ENCODE results near the gene CLCN2.

Gene CLCN2

GRCh38 chr3:184361932-184362667 lies 695 bp upstream of the CLCN2 start:
- in situ Hi-C loops (cut with MboI; ENCODE audit: low sequenced_read_pairs): loop anchor here (25.0 kb wide), 2 partner anchors 175 to 400 kb away; no protein-coding TSS in a partner anchor

DNA sequence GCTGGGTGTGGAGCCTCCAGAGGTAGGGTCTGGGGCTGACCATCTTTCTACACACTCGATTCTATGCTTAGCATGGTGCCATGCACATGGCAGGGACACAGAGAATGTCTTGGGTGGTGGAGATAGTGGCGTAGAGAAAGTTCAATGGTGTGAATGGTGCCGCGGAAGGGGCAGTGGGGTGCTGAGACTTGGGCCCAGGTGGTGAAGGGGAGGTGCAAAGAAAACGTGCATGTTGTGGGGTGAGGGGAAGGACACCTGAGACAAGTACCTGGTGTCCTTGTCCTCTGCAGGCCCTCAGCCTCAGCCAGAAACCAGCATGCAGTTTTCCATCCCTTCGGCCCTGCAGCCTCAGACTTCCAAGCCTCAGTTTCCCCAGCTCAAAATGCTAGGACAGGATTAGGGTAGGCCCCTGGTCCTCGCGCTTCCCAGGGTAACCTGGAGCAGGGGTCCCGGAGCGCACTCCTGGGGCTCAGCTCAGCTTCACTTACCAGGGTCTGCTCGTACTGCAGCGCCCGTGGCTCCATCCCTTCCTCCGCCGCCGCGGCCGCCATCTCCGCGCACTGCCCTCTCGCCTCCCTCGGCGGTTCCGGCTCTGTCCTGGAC lies 375 bp downstream of the CLCN2 start:
- in situ Hi-C loops (cut with MboI; ENCODE audit: low sequenced_read_pairs): loop anchor here (25.0 kb wide), 2 partner anchors 176 to 401 kb away; no protein-coding TSS in a partner anchor

- in situ Hi-C loops (cut with MboI; ENCODE audit: low sequenced_read_pairs): loop anchor here (25.0 kb wide), 2 partner anchors 177 to 402 kb away; no protein-coding TSS in a partner anchor
Observed at GRCh38 chr3:184360070-184360928, 1.1 kb downstream of the CLCN2 start.

DNA sequence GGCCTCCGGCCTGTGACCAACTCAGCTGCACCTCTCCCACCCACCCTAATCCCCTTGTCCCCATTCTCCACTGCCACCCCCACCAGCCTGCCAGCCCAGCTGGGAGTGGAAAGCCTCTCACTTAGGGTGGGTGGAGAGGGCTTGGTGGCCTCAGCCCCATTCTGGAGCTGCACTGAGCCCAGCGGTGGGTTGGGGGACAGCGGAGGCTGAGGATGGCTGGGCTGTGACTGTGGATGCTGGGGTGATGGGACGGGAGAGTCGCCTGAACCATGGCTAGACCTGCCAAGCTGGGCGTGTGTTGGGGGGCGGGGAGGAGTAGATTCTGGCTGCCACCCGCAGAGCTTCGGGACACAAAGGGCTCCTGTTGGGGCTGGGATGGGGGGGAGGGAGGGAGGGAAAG lies 1.8 kb downstream of the CLCN2 start:
- in situ Hi-C loops (cut with MboI; ENCODE audit: low sequenced_read_pairs): loop anchor here (25.0 kb wide), 2 partner anchors 178 to 403 kb away; no protein-coding TSS in a partner anchor

GRCh38 chr3:184358921-184359350 lies 2.5 kb downstream of the CLCN2 start:
- in situ Hi-C loops (cut with MboI; ENCODE audit: low sequenced_read_pairs): loop anchor here (25.0 kb wide), 2 partner anchors 178 to 403 kb away; no protein-coding TSS in a partner anchor

- in situ Hi-C loops (cut with MboI; ENCODE audit: low sequenced_read_pairs): loop anchor here (25.0 kb wide), 2 partner anchors 179 to 404 kb away; no protein-coding TSS in a partner anchor
Observed at GRCh38 chr3:184358124-184358767, 3.2 kb downstream of the CLCN2 start.

GRCh38 chr3:184357248-184358123 lies 3.9 kb downstream of the CLCN2 start:
- in situ Hi-C loops (cut with MboI; ENCODE audit: low sequenced_read_pairs): loop anchor here (25.0 kb wide), 2 partner anchors 180 to 405 kb away; no protein-coding TSS in a partner anchor

DNA sequence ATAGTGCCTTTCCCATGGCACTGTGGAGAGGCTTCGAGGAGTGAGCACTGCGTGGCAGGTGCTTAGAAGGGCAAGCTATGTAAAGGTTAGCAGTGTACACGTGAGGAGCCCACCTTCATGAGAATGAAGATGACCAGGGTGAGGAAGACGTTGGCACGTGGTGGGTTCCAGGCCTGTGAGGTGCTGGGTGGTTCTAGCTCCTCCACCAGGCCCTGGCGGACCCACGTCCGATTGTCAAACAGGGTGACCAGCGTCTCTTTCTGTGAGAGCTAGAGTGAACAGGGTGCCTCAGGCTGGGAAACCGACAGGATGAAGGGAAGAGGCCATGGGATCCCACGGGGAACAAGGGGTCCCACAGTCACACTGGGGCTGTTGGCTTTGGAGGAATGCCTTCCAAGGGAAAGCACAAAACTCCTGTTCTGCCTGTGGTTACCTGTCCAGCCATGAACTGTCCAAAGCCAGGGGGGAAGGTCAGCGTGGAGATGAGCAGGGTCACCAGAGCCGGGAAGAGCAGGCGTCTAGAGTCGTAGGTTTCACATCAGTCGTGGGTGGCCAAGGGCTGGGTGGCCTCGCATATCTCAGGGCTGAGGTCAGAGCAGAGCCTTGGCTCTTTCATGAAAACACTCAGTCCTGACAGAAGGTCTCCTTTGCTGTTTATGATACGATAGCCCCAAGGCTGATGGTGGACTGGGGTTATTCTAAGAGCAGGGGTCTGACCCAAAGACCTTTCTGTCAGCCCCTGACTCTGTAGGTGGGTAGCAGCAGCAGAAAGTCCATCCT lies 6.0 kb downstream of the CLCN2 start:
- in situ Hi-C loops (cut with MboI; ENCODE audit: low sequenced_read_pairs): loop anchor here (25.0 kb wide), 2 partner anchors 182 to 407 kb away; no protein-coding TSS in a partner anchor

GRCh38 chr3:184354754-184355153 lies 6.7 kb downstream of the CLCN2 start:
- in situ Hi-C loops (cut with MboI; ENCODE audit: low sequenced_read_pairs): loop anchor here (25.0 kb wide), 2 partner anchors 183 to 408 kb away; no protein-coding TSS in a partner anchor

DNA sequence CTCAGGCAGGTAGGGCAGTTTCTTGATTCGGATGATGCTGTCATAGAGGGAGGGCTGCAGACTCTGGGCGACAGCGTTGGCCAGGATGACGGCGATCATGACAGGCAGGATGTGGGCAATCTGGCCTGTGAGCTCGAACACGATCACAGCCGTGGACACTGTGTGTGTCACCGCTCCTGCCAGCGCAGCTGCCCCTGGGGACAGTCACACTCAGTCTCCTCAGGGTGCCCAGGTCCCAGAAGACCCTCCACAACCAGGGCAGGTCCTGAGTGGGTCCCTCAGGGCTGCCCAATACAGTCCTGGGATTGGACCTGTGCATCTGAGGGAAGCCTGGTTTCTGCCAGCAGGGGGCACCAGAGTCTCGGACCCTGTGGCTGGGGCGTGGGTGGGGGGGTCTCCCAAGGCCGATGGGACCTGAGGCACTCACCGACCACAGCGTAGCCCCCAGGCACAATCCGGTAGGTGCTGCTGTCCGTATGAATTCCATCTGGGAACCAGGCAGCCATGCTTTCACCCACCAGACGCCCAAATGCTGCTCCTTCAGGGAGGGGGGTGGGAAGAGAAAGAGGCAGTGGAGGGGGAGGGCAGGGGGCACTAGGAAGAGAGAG lies 7.2 kb downstream of the CLCN2 start:
- in situ Hi-C loops (cut with MboI; ENCODE audit: low sequenced_read_pairs): loop anchor here (25.0 kb wide), 2 partner anchors 183 to 408 kb away; no protein-coding TSS in a partner anchor

DNA sequence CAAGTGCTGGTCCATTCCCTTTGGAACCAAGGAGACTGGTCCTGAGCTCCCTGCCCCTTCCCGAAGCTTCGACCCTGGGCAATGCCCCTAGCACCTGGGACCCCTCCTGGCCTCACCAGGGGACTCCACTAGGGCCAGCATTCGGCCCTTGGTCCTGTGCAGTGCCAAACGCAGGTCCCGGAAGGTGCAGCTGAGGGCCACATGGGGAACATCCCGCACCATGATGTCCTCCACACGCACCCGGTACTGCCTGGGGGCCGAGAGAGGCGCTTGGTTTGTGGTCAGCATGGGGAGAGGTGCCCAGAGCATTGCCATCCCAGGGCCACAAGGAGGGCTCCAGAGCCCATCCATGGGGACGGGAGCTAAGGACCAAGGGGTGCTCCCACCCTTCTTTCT lies 7.9 kb downstream of the CLCN2 start:
- in situ Hi-C loops (cut with MboI; ENCODE audit: low sequenced_read_pairs): loop anchor here (25.0 kb wide), 2 partner anchors 184 to 409 kb away; no protein-coding TSS in a partner anchor

DNA sequence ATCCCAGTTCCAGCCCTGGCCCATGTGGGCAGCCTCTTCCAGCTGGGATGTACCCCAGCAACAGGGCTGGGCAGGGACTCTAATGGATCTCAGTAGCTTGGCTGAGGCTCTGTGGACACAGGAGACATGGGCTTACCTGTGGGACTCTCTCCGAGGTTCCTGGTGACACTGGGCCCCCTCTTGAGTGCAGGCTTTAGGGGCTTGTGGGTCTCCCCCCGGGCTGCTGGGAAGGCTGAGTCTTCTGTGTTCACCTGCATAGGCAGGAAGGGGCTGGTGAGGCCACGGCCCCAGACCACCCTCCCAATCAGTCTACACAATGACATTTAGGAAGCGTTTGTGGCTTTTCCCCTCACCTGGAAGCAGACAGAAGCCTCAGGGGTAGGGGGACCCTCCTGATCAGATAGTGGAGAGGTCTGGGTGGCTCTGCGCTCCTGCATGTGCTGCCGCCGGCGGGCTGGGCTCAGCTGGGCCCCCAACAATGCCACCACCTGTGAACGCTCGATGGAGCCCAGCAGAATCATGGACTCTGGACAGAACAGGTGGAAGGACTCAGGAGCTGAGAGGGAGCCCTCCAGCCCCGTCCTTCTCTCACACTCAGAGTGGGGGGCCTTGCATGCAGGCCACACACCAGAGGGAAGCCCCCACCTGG lies 8.4 kb downstream of the CLCN2 start:
- in situ Hi-C loops (cut with MboI; ENCODE audit: low sequenced_read_pairs): loop anchor here (25.0 kb wide), 2 partner anchors 184 to 409 kb away; no protein-coding TSS in a partner anchor

DNA sequence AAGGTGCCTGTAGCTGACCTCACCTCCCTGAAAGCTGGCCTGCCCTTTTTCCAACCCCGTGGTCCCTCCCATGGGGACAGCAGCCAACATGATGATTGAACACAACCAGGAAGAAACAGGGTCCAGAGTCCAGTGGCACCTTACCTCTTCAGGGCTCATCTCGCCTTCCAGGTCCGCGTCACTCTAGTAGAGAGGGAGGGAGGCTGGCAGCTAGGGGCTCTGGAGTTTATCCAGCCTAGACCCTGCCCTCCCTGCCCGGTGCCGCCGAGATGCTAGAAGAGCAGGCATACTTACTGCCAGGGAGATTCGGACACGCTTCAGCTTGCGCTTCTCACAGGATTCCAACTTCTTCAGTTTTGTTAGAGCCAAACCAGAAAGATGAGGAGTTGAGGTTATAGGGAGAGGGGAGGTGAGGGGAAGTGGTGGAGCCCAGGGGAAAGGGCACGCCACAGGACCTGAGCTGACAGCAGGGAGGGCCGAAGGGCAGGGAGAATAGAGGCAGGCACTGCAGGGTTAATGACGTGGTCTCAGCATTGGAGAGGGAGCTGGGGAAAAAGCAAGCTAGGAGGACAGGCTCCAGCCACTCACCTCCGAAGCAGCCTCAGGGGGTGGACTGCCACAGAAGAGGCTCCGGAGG lies 9.1 kb downstream of the CLCN2 start:
- in situ Hi-C loops (cut with MboI; ENCODE audit: low sequenced_read_pairs): loop anchor here (25.0 kb wide), 2 partner anchors 185 to 410 kb away; no protein-coding TSS in a partner anchor

DNA sequence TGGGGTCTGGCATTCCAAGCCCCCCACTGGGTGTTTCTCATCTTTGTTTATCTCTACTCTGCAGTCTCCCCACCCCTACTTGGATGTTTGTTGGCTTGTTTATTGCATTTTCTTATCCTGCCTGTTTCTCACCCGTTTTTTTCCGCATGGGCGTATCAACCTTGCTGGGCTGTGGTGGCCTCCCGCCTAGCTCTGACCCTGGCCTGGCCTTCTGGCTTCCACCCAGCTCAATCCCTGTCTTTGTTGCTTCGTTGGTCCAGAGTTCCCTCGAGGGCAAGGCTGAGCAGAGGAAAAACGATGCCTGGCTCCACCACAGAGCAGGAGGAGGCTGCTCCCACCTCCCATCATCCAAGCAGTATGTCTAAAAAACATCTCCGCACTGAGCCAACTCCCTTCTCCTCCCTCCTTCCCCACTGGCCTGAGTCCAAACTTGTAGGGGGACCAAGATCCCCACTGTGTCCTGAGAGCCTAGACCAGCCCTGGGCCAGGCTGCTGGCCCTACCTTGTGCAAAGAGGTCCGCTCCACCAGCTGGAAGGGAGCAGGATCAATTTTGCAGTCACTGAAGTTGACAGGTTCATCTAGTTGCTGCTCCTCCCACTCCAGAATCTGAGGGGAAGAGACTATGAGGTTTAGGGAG lies 9.8 kb downstream of the CLCN2 start:
- in situ Hi-C loops (cut with MboI; ENCODE audit: low sequenced_read_pairs): loop anchor here (25.0 kb wide), 2 partner anchors 186 to 411 kb away; no protein-coding TSS in a partner anchor

DNA sequence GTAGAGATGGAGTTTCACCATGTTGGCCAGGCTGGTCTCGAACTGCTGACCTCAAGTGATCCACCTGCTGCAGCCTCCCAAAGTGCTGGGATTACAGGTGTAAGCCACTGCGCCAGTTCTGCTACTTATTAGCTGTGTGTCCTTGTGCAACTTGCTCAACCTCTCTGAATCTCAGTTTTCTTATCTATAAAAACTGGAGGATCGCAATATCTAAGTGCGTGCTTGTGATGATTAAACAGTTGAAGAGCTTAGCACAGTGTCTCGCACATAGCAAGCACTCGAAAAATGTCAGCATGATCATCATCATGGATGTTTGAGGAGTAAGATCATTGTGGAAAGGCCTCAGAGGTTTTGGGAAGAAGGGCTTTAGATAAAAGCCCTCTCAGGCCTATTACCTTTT lies 10.8 kb downstream of the CLCN2 start:
- in situ Hi-C loops (cut with MboI; ENCODE audit: low sequenced_read_pairs): loop anchor here (25.0 kb wide), 2 partner anchors 187 to 412 kb away; no protein-coding TSS in a partner anchor

Measured in HL-60/S4 treated with retinoic acid at 250 ng/mL for 4 days and 3 days (cell line).